ENCODE data around the gene PLA2R1. TPM values are rescaled to one million over a fixed set of nuclear protein-coding genes. Genes with fewer than 3 reads are reported as not detected.

The PLA2R1 gene
- total RNA-seq, 4 donors from 2014 or later: 1.4 to 18.2 (median 14.6) TPM

Other genes with a start within 250 kb of the PLA2R1 start
- gene LY75, start 157.9 kb downstream of the PLA2R1 start, total RNA-seq: 10 to 100 TPM; 15.3 to 44.2 (median 37.2) TPM
- gene ITGB6, start 137.7 kb upstream of the PLA2R1 start, total RNA-seq: 10 to 100 TPM in 3 of 4 donors, 1 to 10 TPM in 1; 7.6 to 28.8 (median 20.2) TPM

Measured in transverse colon (tissue), 4 donors.